WTC11 (cell line): ENCODE measurements around the gene PLA2G2E.

Experiments
- NR3C1 ChIP-seq: sonication (generic); formaldehyde crosslinking; conservative IDR thresholded peaks from 2 replicates; pipeline ENCODE4 v1.8.1; 2023; ENCODE audit warnings: low read depth, mild to moderate bottlenecking, missing genetic modification reagents
- ZNF263 ChIP-seq: sonication (generic); formaldehyde crosslinking; IDR thresholded peaks from 2 replicates; pipeline ENCODE4 v1.8.1; 2022; ENCODE audit warnings: low read depth, mild to moderate bottlenecking, moderate library complexity, missing genetic modification reagents
- TF ChIP-seq, protein P1 (sequence below): sonication (generic); formaldehyde crosslinking; IDR thresholded peaks from 2 replicates; pipeline ENCODE4 v1.8.0; 2023; ENCODE audit warnings: missing genetic modification reagents
- TF ChIP-seq, protein P2 (sequence below): sonication (generic); formaldehyde crosslinking; IDR thresholded peaks from 2 replicates; pipeline ENCODE4 v1.8.1; 2023; ENCODE audit warnings: mild to moderate bottlenecking, missing genetic modification reagents, moderate library complexity

DNA sequence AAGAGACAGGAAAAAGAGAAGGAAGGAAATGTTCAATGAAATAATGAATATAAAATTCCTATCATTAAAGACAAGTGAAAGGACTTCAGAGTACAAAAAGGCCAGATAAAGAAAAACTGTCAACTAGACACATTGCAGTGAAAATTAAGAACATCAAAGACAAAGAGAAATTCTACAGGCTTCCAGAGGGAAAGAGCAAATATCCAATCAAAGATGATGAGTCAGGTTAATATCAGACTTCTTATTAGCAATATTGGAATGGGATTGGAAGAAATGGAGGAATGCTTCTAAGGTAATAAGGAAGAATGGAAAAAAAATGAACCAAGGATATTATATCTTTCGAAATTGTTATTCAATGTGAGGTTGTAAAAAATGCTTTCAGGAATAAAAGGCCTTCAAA lies 48.2 kb upstream of the PLA2G2E start:
- no peak for TF ChIP-seq NR3C1 (CRISPR knock-in tag)
- TF ChIP-seq, protein P1, sequence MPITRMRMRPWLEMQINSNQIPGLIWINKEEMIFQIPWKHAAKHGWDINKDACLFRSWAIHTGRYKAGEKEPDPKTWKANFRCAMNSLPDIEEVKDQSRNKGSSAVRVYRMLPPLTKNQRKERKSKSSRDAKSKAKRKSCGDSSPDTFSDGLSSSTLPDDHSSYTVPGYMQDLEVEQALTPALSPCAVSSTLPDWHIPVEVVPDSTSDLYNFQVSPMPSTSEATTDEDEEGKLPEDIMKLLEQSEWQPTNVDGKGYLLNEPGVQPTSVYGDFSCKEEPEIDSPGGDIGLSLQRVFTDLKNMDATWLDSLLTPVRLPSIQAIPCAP = no peak
- no peak for TF ChIP-seq ZNF263 (CRISPR knock-in tag)
- TF ChIP-seq, protein P2, sequence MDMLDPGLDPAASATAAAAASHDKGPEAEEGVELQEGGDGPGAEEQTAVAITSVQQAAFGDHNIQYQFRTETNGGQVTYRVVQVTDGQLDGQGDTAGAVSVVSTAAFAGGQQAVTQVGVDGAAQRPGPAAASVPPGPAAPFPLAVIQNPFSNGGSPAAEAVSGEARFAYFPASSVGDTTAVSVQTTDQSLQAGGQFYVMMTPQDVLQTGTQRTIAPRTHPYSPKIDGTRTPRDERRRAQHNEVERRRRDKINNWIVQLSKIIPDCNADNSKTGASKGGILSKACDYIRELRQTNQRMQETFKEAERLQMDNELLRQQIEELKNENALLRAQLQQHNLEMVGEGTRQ (CRISPR knock-in tag) = no peak
